Breast epithelium (tissue), 3 donors: ENCODE measurements around the gene KRTAP2-1.
"Not testable (repeated sequence)": the region's sequence is repeated elsewhere in the genome, so short reads cannot be mapped to it uniquely, and the experiment has no call there.

ENCODE experiments used
- CTCF ChIP-seq, 3 donors: fragments of 450-650 bp; IDR thresholded peaks; one replicate each; pipeline ENCODE4 v1.5.1; 2016 to 2017; ENCODE audit warnings: antibody characterized with exemption in 3 of 3, mild to moderate bottlenecking in 3 of 3, moderate library complexity in 3 of 3
- POLR2A ChIP-seq: fragments of 450-650 bp; IDR thresholded peaks from one replicate; pipeline ENCODE4 v1.6.1; 2016; ENCODE audit warnings: antibody characterized with exemption, mild to moderate bottlenecking, moderate library complexity
- POLR2AphosphoS5 ChIP-seq, 3 donors: sonication (generic); formaldehyde crosslinking; IDR thresholded peaks; one replicate each; pipeline ENCODE4 v1.6.1; 2017; ENCODE audit warnings: antibody characterized with exemption in 3 of 3

GRCh38 chr17:40999563-40999962, 47.6 kb downstream of the KRTAP2-1 start, which contains the start of gene KRTAP3-2:
- TF ChIP-seq POLR2A; CTCF (IDR thresholded peaks at IDR 0.05); POLR2AphosphoS5 (IDR thresholded peaks at IDR 0.05): not testable (repeated sequence)
